AG09309 (cell line): Measurements from ENCODE around the gene NYNRIN.
A peak's percentile ranks its signal among the peaks of the same experiment; 100 is the strongest.

ENCODE experiments used
- DNase-seq: peaks from one replicate; pipeline ENCODE4 v3.0.0-alpha.2; 2010; ENCODE audit warnings: low read depth
- H3K4me3 ChIP-seq: 2 replicates; pipeline ENCODE4 v1.5.1; 2011; ENCODE audit warnings: mild to moderate bottlenecking, low read depth, low read length, moderate library complexity; ENCODE audit not compliant: control insufficient read depth
- CTCF ChIP-seq: IDR thresholded peaks from 2 replicates; pipeline ENCODE4 v1.5.1; 2011; ENCODE audit warnings: mild to moderate bottlenecking, low read depth, low read length, inconsistent platforms; ENCODE audit not compliant: insufficient read depth, control insufficient read depth; ENCODE audit errors: missing control alignments

Gene NYNRIN

GRCh38 chr14:24409192-24409591 lies 10.4 kb downstream of the NYNRIN start:
- DNase-seq, result no peak
- no peak for TF ChIP-seq CTCF
- H3K4me3 ChIP-seq, result no peak overlapping the region

- no peak for TF ChIP-seq CTCF
- no peak for DNase-seq
- H3K4me3 ChIP-seq, result no peak overlapping the region
Measured at GRCh38 chr14:24409956-24410355, 11.2 kb downstream of the NYNRIN start.

GRCh38 chr14:24411443-24412389 lies 12.9 kb downstream of the NYNRIN start:
- peak; percentile 77 for TF ChIP-seq CTCF
- no peak overlapping the region for H3K4me3 ChIP-seq
- peak; percentile 11 for DNase-seq

- no peak overlapping the region for H3K4me3 ChIP-seq
- TF ChIP-seq CTCF, result no peak
- DNase-seq, result no peak
Measured at GRCh38 chr14:24414077-24414476, 15.3 kb downstream of the NYNRIN start.

GRCh38 chr14:24414732-24415420 lies 16.1 kb downstream of the NYNRIN start:
- no peak for TF ChIP-seq CTCF
- DNase-seq, result no peak
- H3K4me3 ChIP-seq, result no peak overlapping the region

- no peak for TF ChIP-seq CTCF
- no peak for DNase-seq
Measured at GRCh38 chr14:24415421-24416253, 16.8 kb downstream of the NYNRIN start.

More at GRCh38 chr14:24415421-24416253, 16.8 kb downstream of the NYNRIN start:
- no peak overlapping the region for H3K4me3 ChIP-seq
